Ishikawa (cell line): Measurements from ENCODE around the gene RHOT2.
A peak's percentile ranks its signal among the peaks of the same experiment; 100 is the strongest.

Source experiments
- CEBPB ChIP-seq: IDR thresholded peaks from 2 replicates; pipeline ENCODE4 v1.6.1; 2012
- CREB1 ChIP-seq: IDR thresholded peaks from 2 replicates; pipeline ENCODE4 v1.6.1; 2012; ENCODE audit warnings: low read depth
- EGR1 ChIP-seq: IDR thresholded peaks from 2 replicates; pipeline ENCODE4 v1.6.1; 2012
- EP300 ChIP-seq: IDR thresholded peaks from 2 replicates; pipeline ENCODE4 v1.6.1; 2012; ENCODE audit warnings: borderline replicate concordance
- FOXM1 ChIP-seq: IDR thresholded peaks from 2 replicates; pipeline ENCODE4 v1.6.1; 2012; ENCODE audit warnings: low read depth, borderline replicate concordance
- NFIC ChIP-seq: IDR thresholded peaks from 2 replicates; pipeline ENCODE4 v1.6.1; 2012
- RAD21 ChIP-seq: IDR thresholded peaks from 2 replicates; pipeline ENCODE4 v1.6.1; 2012; ENCODE audit warnings: low read depth
- TAF1 ChIP-seq: IDR thresholded peaks from 2 replicates; pipeline ENCODE4 v1.6.1; 2012; ENCODE audit warnings: low read depth, mild to moderate bottlenecking
- TCF12 ChIP-seq: IDR thresholded peaks from 2 replicates; pipeline ENCODE4 v1.6.1; 2012; ENCODE audit warnings: low read depth
- TEAD4 ChIP-seq: IDR thresholded peaks from 2 replicates; pipeline ENCODE4 v1.6.1; 2012
- YY1 ChIP-seq: IDR thresholded peaks from 2 replicates; pipeline ENCODE4 v1.6.1; 2012; ENCODE audit warnings: low read depth
- ZBTB7A ChIP-seq: IDR thresholded peaks from 2 replicates; pipeline ENCODE4 v1.6.1; 2012; ENCODE audit warnings: low read depth
- TF ChIP-seq, protein P1 (sequence below): IDR thresholded peaks from 2 replicates; pipeline ENCODE4 v1.6.1; 2012; ENCODE audit warnings: low read depth, mild to moderate bottlenecking
- TF ChIP-seq, protein P2 (sequence below): IDR thresholded peaks from 2 replicates; pipeline ENCODE4 v1.6.1; 2012
- TF ChIP-seq, protein P3 (sequence below): IDR thresholded peaks from 2 replicates; pipeline ENCODE4 v1.6.1; 2012

RHOT2 gene

DNA sequence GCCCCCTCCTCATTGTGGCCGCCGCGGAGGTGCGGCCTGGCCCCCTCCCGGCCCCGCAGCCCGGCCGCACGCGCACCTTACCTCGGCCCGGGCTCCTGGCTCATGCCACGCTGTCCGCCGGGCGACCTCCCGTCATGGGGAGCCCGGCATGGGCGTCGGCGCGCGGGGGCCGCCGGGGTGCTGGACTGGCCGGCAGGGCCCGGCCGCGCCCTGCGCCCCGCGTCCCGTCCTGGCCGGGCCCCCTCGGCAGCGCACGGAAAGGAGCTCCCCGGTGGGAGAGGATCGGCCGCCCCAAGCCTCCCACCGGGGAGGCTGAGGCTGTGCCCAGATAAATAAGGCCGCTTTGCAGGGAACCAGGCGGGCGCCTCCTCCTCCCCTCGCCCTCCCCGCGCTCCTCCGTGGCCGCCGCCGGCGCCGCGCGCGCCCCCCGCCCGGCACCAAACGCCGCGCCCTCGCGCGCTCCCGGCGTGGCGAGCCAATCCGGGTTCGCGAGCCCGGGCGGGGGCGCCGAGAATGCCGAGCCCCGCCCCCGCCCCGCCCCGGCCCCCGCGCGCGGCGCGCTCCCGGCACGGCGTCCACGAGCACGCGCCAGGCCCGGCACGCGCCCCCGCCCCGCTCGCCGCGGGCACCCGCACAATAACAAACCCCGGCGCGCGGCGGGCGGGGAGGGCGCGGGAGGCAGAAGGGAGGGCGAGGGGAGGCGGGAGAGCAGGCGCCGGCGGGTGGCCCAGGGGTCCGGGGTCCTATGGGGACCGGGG lies 37.7 kb downstream of the RHOT2 start, which contains the start of gene FBXL16:
FBXL16 (minus strand) TSS at position 371 of the 758 bp plus-strand sequence. CDS start 8,396 bp downstream, outside the sequence.
- no peak for TF ChIP-seq RAD21
- no peak for TF ChIP-seq TEAD4
- TF ChIP-seq EP300, result no peak
- no peak for TF ChIP-seq FOXM1
- no peak for TF ChIP-seq CEBPB
- no peak for TF ChIP-seq EGR1
- TF ChIP-seq, protein P1, sequence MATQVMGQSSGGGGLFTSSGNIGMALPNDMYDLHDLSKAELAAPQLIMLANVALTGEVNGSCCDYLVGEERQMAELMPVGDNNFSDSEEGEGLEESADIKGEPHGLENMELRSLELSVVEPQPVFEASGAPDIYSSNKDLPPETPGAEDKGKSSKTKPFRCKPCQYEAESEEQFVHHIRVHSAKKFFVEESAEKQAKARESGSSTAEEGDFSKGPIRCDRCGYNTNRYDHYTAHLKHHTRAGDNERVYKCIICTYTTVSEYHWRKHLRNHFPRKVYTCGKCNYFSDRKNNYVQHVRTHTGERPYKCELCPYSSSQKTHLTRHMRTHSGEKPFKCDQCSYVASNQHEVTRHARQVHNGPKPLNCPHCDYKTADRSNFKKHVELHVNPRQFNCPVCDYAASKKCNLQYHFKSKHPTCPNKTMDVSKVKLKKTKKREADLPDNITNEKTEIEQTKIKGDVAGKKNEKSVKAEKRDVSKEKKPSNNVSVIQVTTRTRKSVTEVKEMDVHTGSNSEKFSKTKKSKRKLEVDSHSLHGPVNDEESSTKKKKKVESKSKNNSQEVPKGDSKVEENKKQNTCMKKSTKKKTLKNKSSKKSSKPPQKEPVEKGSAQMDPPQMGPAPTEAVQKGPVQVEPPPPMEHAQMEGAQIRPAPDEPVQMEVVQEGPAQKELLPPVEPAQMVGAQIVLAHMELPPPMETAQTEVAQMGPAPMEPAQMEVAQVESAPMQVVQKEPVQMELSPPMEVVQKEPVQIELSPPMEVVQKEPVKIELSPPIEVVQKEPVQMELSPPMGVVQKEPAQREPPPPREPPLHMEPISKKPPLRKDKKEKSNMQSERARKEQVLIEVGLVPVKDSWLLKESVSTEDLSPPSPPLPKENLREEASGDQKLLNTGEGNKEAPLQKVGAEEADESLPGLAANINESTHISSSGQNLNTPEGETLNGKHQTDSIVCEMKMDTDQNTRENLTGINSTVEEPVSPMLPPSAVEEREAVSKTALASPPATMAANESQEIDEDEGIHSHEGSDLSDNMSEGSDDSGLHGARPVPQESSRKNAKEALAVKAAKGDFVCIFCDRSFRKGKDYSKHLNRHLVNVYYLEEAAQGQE, result no peak
- no peak for TF ChIP-seq NFIC

DNA sequence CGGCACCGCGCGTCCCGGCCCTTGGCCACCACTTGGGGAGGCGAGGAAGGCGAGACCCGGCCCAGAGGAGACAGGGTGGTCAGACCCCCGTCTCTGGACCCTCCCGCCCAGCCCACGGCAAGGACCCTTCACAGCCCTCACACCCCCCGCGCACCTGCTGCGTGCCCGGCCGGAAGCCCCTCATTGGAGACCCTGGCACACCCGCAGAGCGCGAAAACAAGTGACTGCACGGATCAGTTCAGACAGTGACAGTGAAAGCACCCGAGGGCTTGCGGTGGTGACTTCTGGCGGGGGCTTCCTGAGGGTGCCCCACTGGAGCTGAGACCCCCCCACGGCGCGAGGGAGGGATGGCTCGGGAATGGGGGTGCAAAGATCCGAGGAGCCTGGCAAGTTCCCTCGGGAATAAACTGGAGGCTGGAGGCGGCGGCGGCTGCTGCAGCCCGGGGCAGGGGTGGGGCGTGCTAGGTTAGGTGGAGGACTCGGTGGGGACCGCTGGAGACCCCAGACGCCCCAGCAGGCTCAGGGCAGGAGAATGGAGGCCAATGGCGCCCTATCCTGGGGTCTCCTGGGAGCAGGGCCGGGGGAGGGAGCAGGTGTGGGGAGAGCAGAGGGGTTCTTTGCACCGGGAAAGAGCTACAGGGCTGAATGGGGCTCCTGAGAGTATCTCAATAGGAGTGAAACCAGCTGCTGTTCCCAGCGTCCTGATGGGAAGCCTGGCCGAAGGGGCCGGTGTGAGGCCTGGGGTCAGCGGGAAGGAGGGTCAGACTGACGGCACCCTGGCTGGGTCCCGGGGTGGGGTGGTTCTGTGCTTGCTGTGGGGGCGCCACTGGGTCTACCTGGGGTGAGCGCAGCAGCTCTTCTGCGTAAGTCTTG lies 38.5 kb downstream of the RHOT2 start:
- TF ChIP-seq TCF12 (no peak), YY1 (no peak), FOXM1 (no peak), RAD21 (no peak), NFIC (no peak), TEAD4 (no peak), CREB1 (no peak)
- TF ChIP-seq, protein P2, sequence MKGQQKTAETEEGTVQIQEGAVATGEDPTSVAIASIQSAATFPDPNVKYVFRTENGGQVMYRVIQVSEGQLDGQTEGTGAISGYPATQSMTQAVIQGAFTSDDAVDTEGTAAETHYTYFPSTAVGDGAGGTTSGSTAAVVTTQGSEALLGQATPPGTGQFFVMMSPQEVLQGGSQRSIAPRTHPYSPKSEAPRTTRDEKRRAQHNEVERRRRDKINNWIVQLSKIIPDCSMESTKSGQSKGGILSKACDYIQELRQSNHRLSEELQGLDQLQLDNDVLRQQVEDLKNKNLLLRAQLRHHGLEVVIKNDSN, result no peak
- TF ChIP-seq, protein P1, result no peak

DNA sequence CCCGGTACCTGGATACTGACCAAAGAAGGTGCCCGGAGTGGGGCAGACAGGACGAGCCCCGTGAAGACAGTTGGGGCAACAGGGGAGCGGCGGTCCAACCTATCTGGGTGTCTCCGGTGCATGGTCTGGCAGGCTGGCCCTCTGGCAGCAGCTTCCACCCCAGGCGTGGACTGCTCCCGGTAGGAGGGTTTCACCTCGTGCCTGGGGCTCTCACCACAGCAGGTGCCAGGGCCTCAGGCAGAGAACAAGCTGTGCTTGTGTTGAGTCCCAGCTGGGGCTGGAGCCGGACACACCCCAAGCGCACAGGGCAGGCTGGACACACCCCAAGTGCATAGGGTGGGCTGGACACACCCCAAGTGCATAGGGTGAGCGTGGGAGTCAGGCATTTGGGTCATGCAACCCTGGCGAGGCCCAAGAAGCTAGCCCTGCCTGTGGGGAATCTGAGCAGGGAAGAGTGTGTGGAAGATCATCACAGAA lies 39.2 kb downstream of the RHOT2 start:
- TF ChIP-seq, protein P2, result no peak
- TF ChIP-seq EGR1 (peak; percentile 78), NFIC (peak; percentile 56; the same call in 1 of the 2 replicates), TCF12 (peak; percentile 44; the same call in 1 of the 2 replicates), TEAD4 (0 out of 2 replicates have a peak, but pooled peaks have one; percentile 21)

DNA sequence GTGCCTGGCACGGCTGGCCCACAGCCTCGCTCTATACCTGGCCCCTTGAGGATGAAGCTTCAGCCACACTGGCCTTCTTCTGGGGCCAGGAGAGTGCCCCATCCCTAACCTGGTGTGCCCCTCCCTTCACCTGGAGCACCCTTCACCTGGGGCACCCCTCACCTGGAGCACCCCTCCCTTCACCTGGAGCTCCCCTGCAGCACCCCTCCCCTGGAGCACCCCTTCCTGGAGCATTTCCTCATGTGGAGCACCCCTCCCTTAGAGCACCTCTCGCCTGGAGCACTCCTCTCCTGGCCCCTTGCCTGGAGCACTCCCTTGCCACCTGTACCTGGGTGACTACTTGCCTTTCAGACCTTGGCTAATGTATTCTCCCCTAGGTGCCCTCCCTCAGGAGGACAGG lies 40.1 kb downstream of the RHOT2 start:
- TF ChIP-seq, protein P1, result no peak
- no peak for TF ChIP-seq CEBPB
- no peak for TF ChIP-seq CREB1
- TF ChIP-seq YY1, result no peak
- TF ChIP-seq EGR1, result no peak
- TF ChIP-seq, protein P2, result no peak
- TF ChIP-seq, protein P3, sequence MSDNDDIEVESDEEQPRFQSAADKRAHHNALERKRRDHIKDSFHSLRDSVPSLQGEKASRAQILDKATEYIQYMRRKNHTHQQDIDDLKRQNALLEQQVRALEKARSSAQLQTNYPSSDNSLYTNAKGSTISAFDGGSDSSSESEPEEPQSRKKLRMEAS, result no peak
- TF ChIP-seq TEAD4, result no peak
- TF ChIP-seq FOXM1, result no peak
- TF ChIP-seq NFIC, result no peak
- TF ChIP-seq EP300, result no peak
- no peak for TF ChIP-seq ZBTB7A
- TF ChIP-seq TAF1, result no peak
- no peak for TF ChIP-seq TCF12
- no peak for TF ChIP-seq RAD21
